Measurements from ENCODE around the gene SERTAD2.

The SERTAD2 gene

DNA sequence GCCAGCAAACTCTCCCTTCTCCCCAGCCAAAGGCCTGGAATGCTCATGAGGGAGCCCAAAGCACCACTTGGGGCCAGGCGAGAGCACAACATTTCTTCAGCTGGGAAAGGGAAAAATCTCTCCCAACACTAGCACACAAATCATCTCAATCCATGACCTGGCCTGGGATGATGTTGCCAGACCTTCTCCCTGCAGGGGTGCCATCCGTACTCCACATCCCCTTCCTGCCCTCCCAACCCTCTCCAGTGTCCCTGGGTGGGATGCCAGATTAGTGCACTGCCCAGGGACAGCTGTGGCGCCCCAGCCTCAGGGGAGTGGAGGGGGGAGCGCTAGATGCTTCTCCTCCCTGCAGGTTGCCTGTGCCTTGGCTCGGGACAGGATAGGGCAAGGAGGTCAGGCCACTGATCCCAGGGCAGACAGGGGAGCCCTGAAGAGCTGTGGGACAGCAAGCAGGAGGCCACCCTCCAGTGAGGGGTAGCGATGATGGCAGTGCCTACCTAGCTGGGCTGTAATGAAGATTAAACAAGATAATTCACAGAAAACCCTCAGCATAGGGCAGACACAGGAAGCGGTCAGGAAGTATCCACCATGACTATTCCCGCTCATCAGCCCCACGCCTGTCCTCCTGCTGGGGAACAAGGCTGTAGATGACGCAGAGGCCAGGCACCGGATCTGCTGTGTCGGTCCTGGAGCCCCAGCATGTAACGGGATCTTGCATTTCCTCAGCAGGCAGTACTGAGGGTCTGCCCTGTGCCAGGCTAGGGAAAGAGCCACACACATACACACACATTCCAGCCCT is 31.1 kb downstream of the SERTAD2 start:
- H3K36me3 Mint-ChIP-seq (ENCODE audit: low read depth) = no peaks in the 10 kb centered on the region
- peaks cover 4% of the 10 kb centered on the region for H3K27me3 Mint-ChIP-seq (ENCODE audit: low read depth, poor library complexity)
- H3K9me3 Mint-ChIP-seq = no peaks in the 10 kb centered on the region
- TF ChIP-seq, protein P1, sequence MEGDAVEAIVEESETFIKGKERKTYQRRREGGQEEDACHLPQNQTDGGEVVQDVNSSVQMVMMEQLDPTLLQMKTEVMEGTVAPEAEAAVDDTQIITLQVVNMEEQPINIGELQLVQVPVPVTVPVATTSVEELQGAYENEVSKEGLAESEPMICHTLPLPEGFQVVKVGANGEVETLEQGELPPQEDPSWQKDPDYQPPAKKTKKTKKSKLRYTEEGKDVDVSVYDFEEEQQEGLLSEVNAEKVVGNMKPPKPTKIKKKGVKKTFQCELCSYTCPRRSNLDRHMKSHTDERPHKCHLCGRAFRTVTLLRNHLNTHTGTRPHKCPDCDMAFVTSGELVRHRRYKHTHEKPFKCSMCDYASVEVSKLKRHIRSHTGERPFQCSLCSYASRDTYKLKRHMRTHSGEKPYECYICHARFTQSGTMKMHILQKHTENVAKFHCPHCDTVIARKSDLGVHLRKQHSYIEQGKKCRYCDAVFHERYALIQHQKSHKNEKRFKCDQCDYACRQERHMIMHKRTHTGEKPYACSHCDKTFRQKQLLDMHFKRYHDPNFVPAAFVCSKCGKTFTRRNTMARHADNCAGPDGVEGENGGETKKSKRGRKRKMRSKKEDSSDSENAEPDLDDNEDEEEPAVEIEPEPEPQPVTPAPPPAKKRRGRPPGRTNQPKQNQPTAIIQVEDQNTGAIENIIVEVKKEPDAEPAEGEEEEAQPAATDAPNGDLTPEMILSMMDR (IDR thresholded peaks at IDR 0.05) = no peak
- peak overlapping the region; percentile 74 for H3K27ac Mint-ChIP-seq
- peaks cover 58% of the 10 kb centered on the region for H3K4me1 Mint-ChIP-seq
- no peak for DNase-seq
- no peak overlapping the region for H3K4me3 Mint-ChIP-seq

DNA sequence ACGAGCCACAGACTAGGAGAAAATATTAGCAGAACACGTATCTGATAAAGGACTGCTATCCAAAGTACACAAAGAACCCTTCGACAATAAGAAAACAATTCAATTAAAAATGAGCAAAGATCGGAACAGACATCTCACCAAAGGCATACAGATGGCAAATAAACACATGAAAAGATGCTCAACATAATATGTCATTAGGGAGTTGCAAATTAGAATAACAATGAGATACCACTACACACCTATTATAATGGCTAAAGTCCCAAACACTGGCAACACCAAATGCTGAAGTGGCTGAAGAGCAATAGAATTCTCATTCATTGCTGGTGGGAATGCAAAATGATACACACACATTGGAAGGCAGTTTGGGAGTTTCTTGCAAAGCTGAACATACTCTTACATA is 33.1 kb downstream of the SERTAD2 start:
- no peak for DNase-seq
- Mint-ChIP-seq H3K4me3 (no peak overlapping the region), H3K36me3 (ENCODE audit: low read depth) (no peaks in the 10 kb centered on the region), H3K4me1 (peaks cover 56% of the 10 kb centered on the region), H3K27me3 (ENCODE audit: low read depth, poor library complexity) (peaks cover 4% of the 10 kb centered on the region), H3K27ac (no peak overlapping the region), H3K9me3 (no peaks in the 10 kb centered on the region)
- TF ChIP-seq, protein P1 (IDR thresholded peaks at IDR 0.05) = no peak

DNA sequence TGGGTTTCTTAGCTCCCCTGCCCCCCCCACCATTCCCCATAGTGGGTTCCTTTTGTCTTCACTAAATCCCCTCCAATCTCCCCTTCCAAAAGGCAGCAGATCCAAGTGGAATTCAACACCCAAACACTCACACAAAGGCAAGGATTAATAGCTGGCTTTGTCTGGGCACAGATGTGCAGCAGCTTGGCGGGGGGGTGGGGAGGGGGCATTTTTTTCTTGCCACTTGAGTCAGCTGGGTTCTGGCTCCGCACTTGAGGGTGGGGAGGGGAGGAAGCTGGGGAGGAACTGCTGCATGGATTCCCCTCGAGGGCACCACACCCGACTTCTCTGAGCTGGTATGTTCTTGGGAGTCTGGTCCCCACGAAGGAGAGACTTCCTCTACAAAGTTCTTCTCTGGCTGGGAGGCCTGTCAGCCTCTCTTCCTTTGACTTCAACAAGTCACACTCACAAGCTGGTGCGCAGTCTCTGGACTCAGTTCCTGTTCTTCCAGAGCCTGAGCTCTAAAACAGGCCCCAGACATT is 36.0 kb downstream of the SERTAD2 start:
- Mint-ChIP-seq H3K27me3 (ENCODE audit: low read depth, poor library complexity) (peaks cover 3% of the 10 kb centered on the region), H3K4me1 (peaks cover 44% of the 10 kb centered on the region), H3K36me3 (ENCODE audit: low read depth) (no peaks in the 10 kb centered on the region), H3K27ac (peak overlapping the region; percentile 80), H3K4me3 (no peak overlapping the region), H3K9me3 (no peaks in the 10 kb centered on the region)
- TF ChIP-seq, protein P1 (IDR thresholded peaks at IDR 0.05) = no peak
- DNase-seq = no peak

DNA sequence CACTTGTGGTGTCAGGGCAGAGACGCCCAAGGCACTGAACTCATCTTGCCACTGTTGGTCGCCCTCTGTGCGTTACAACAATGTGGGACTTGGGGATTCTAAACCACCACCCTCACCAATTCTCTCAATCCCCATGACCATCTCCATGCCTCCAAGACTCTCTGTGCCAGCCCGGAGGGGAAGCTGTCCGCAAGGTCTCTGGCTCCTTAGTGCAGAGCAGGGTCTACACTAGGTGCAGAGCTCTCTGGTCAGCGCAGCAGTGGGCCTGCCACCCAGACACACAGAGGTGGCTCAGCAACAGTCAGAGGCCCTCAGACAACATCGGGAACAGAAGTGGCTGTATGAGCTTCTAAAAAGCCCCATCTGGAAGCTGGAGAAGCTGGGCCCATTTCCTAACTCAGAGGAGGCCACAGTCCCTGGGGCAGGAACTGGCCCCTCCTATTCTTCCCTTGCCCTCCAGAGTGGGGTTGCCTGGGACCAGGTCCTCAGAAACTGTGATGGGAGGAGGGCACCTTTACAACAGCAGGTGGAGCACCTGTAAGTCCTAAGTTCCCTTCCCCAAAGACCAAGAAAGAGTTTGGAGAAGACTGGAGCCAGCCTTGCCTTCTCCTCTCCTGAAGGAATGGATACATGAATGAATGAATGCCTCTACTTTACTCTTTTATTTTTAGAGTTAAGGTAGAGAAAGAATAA is 37.7 kb downstream of the SERTAD2 start:
- Mint-ChIP-seq H3K27me3 (ENCODE audit: low read depth, poor library complexity) (peaks cover 11% of the 10 kb centered on the region), H3K9me3 (no peaks in the 10 kb centered on the region), H3K4me1 (peaks cover 37% of the 10 kb centered on the region), H3K36me3 (ENCODE audit: low read depth) (no peaks in the 10 kb centered on the region), H3K4me3 (no peak overlapping the region), H3K27ac (no peak overlapping the region)
- no peak for DNase-seq
- TF ChIP-seq, protein P1 (IDR thresholded peaks at IDR 0.05) = no peak

DNA sequence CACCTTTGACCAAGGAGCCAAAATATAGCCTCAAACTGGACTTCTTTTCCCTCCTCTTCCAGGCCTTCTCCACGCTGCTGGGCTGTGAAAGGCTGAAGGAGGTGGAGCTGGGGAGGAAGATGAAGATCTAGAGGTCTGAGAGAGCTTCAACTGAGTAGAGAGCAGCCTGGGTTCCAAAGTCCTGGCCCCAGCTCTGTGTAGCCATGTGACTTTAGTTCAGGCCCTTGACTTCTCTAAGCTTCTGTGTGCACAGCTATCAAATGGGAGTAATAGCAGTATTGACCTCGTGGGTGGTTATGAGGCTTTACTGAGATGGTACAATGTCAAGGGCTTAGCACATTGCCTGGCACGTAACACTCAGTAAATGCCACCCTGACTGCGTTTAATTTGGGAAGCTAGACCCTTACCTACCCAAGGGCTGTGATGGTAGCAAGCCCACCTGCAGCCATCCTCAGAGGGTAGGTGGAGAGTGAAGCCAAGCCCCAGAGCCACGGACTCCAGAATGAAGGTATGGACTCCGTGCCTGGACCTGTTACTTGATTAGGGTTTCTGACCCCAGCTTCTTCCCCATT is 38.4 kb downstream of the SERTAD2 start:
- TF ChIP-seq, protein P1 (IDR thresholded peaks at IDR 0.05) = no peak
- peaks cover 18% of the 10 kb centered on the region for H3K27me3 Mint-ChIP-seq (ENCODE audit: low read depth, poor library complexity)
- H3K4me1 Mint-ChIP-seq = peaks cover 37% of the 10 kb centered on the region
- no peaks in the 10 kb centered on the region for H3K9me3 Mint-ChIP-seq
- H3K36me3 Mint-ChIP-seq (ENCODE audit: low read depth) = no peaks in the 10 kb centered on the region
- H3K27ac Mint-ChIP-seq = no peak overlapping the region
- DNase-seq = no peak
- H3K4me3 Mint-ChIP-seq = no peak overlapping the region
